Thymus (tissue), 11 donors: ENCODE data around the gene GRIK4. TPM values are rescaled to one million over a fixed set of nuclear protein-coding genes. Genes with fewer than 3 reads are reported as not detected.

Experiments
- DNase-seq, 9 donors: peaks; one replicate each; pipeline ENCODE4 v3.0.0-alpha.2; 2013; ENCODE audit warnings: low spot score in 9 of 9, low read depth in 6 of 9, missing footprints in 1 of 9
- H3K27ac ChIP-seq, 2 donors: one replicate each; pipeline ENCODE4 v1.5.1; 2013; ENCODE audit warnings: control low read depth in 1 of 2, low read depth in 1 of 2, low read length in 1 of 2, mild to moderate bottlenecking in 1 of 2, moderate library complexity in 1 of 2
- H3K27me3 ChIP-seq, 2 donors: one replicate each; pipeline ENCODE4 v1.5.1; 2013; ENCODE audit warnings: low read length in 1 of 2; ENCODE audit not compliant: control insufficient read depth in 2 of 2, insufficient read depth in 1 of 2
- H3K36me3 ChIP-seq, 2 donors: one replicate each; pipeline ENCODE4 v1.5.1; 2013; ENCODE audit warnings: low read length in 1 of 2, mild to moderate bottlenecking in 1 of 2, moderate library complexity in 1 of 2; ENCODE audit not compliant: control insufficient read depth in 2 of 2, insufficient read depth in 2 of 2
- H3K4me1 ChIP-seq, 2 donors: one replicate each; pipeline ENCODE4 v1.5.1; 2013; ENCODE audit warnings: low read length in 2 of 2; ENCODE audit not compliant: control insufficient read depth in 2 of 2, insufficient read depth in 2 of 2
- H3K4me3 ChIP-seq, 2 donors: one replicate each; pipeline ENCODE4 v1.5.1; 2013; ENCODE audit warnings: low read length in 2 of 2, control low read depth in 1 of 2, mild to moderate bottlenecking in 1 of 2
- H3K9me3 ChIP-seq, 2 donors: one replicate each; pipeline ENCODE4 v1.5.1; 2013; ENCODE audit warnings: low read length in 1 of 2, mild to moderate bottlenecking in 1 of 2; ENCODE audit not compliant: control insufficient read depth in 2 of 2, insufficient read depth in 1 of 2
- WGBS: extraction: QIAGEN DNeasy Blood & Tissue Kit; methylation state at CpG from one replicate; pipeline ENCODE4 v1.1.7; 2013; 5-methylcytosine and 5-hydroxymethylcytosine counted together
- polyA plus RNA-seq: library from polyadenylated mRNA; stranded (reverse); fragments of 200-250 nt; gene quantifications from one replicate; pipeline ENCODE4 v1.2.3, GENCODE V29; 2013
- total RNA-seq: library from RNA; stranded (reverse); fragments of 120-200 nt; gene quantifications from one replicate; pipeline ENCODE4 v1.2.4, GENCODE V29; 2013
- donor health status: healthy.

GRIK4 gene
- total and polyA plus RNA-seq, 2 donors: 0.11 to 0.19 TPM

DNA sequence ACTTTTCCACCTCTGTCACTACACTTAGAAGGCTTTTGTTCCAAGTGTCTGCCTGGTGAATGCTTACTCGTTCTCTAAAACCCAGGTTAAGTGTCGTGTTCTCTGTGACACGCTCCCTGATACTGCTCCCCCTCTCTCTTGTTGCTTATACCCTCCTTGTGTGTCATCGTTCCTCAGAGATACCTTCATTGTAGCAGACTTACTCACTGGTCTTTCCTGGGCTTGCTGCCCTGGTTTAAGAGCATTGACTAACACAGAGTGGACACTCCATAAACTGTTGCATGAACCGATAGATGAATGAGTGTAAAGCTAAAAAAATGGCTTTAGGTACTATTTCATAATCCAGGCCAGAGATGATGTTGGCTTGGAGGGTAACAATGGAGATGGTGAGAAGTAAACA lies 171.3 kb downstream of the GRIK4 start:
- Histone ChIP-seq H3K9me3 (no peaks in the 10 kb centered on the region), H3K27me3 (peaks cover 0 to 2% of the 10 kb centered on the region in 2 donors), H3K4me1 (no peaks in the 10 kb centered on the region), H3K4me3 (no peak overlapping the region), H3K27ac (no peak overlapping the region), H3K36me3 (no peaks in the 10 kb centered on the region)
- WGBS: 93% methylated on average over 5 of the region's 5 CpGs
- DNase-seq: no peak

- WGBS: 85% methylated on average over 7 of the region's 7 CpGs
- Histone ChIP-seq H3K4me3 (no peak overlapping the region), H3K4me1 (no peaks in the 10 kb centered on the region), H3K36me3 (no peaks in the 10 kb centered on the region), H3K27me3 (peaks cover 0 to 2% of the 10 kb centered on the region in 2 donors), H3K9me3 (no peaks in the 10 kb centered on the region), H3K27ac (no peak overlapping the region)
- DNase-seq: no peak
Observed at GRCh38 chr11:120686516-120686915, 175.0 kb downstream of the GRIK4 start.

- WGBS: 48% methylated on average over 1 of the region's 1 CpG
- no peaks in the 10 kb centered on the region for H3K27me3 ChIP-seq
Observed at GRCh38 chr11:120688163-120688562, 176.6 kb downstream of the GRIK4 start.

DNA sequence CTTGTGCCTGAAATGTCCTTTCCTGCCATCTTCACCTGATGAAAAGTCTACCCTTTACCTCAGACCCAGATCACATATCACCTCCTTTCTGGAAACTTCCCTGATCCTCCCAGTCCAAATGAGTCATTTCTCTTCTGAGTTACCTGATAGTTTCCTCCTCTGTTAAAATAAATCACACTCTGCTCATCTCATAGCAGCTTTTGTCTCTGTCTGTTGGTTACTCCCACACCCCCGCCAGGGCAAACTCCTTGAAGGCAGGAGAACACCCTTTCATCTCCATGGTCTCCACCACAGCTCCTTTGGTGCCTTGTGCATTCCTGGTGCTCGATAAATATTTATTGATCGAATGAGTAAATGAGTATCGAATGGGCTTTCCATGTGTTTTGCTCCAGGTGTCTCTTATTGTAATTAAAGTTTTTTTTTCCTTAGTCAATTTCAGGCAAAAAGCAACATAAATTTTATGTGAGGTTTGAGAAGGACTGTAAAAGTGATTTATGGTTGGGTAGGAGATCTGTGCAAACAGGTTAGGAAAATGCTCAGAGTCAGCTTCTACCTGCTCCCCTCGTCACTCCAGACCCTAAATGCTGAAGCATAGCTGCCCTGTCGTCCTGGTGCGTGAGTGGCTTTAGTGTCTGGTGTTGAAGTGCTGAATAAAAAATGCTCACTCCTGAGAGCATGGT lies 178.2 kb downstream of the GRIK4 start:
- no peaks in the 10 kb centered on the region for H3K27me3 ChIP-seq
- H3K27ac ChIP-seq: no peak overlapping the region
- no peaks in the 10 kb centered on the region for H3K4me1 ChIP-seq
- H3K36me3 ChIP-seq: no peaks in the 10 kb centered on the region
- H3K9me3 ChIP-seq: no peaks in the 10 kb centered on the region
- no peak for DNase-seq
- no peak overlapping the region for H3K4me3 ChIP-seq
- WGBS: 90% methylated on average over 7 of the region's 7 CpGs

More at GRCh38 chr11:120688163-120688562, 176.6 kb downstream of the GRIK4 start:
- Histone ChIP-seq H3K9me3 (no peaks in the 10 kb centered on the region), H3K4me3 (no peak overlapping the region), H3K4me1 (no peaks in the 10 kb centered on the region), H3K36me3 (no peaks in the 10 kb centered on the region), H3K27ac (no peak overlapping the region)
- DNase-seq: no peak

DNA sequence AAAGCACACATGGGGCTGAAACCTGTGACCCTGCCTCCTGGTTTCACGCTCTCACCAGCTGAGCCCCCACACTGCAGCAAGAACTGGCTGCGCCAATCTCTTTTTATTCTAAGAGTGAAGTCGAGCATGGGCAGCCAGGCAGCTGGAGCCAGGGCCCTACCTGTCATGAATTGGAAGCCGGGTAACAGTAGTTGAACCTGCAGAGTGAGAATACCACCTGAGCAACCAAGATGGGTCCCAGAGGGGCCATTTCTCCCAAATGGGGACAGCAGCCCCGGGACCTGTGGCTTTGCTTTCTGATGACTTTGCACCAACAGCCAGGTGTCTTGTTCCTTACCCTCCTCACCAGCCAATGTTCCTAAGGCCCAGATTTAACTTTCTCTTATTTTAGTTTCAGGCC lies 178.9 kb downstream of the GRIK4 start:
- no peaks in the 10 kb centered on the region for H3K9me3 ChIP-seq
- WGBS: 91% methylated on average over 5 of the region's 5 CpGs
- no peaks in the 10 kb centered on the region for H3K36me3 ChIP-seq
- no peak overlapping the region for H3K27ac ChIP-seq
- H3K4me3 ChIP-seq: no peak overlapping the region
- no peak for DNase-seq
- H3K27me3 ChIP-seq: no peaks in the 10 kb centered on the region
- no peaks in the 10 kb centered on the region for H3K4me1 ChIP-seq

DNA sequence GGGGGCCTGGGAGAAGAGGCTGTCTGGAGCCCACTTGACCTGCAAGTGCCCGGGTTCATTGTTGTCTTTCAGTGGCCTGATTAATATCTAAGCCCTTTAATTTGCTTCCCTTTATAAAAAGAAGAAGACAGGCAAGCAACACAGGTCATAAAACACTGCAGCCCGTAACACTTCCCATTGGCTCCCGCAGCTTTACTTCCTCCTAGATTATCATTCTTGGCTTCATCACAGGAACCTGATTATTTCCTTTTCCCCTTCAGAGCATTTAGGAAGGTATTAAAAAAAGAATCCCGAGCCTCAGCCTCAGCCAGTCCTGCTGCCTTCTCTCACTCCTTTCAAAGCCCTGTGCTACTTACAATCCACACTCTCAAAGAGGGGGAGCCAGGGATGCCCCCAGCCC lies 183.2 kb downstream of the GRIK4 start:
- H3K36me3 ChIP-seq: no peaks in the 10 kb centered on the region
- no peaks in the 10 kb centered on the region for H3K9me3 ChIP-seq
- WGBS: 11% methylated on average over 4 of the region's 4 CpGs
- no peak overlapping the region for H3K4me3 ChIP-seq
- DNase-seq: no peak
- no peaks in the 10 kb centered on the region for H3K4me1 ChIP-seq
- no peak overlapping the region for H3K27ac ChIP-seq
- no peaks in the 10 kb centered on the region for H3K27me3 ChIP-seq

DNA sequence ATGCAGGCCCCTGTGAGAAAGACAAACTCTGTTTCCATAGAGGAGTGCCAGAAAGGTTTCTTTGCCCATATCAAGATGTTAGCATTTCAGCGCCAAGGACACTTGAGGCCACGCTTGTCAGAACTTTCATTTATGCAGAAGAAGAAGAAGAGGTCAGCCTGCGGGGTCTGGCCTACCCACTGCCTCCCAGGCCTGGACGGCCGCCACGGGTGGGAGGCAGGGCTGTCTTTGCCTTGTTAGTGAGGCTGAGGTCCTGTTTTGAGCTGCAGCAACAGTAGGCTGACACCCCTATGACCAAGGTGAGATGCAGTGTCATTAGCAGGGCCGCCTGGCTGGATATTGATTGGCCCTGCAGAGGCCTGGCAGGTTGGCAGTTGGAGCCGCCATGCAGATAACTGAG lies 183.9 kb downstream of the GRIK4 start:
- WGBS: 97% methylated on average over 8 of the region's 8 CpGs
- Histone ChIP-seq H3K36me3 (no peaks in the 10 kb centered on the region), H3K27ac (no peak overlapping the region), H3K27me3 (no peaks in the 10 kb centered on the region), H3K4me1 (no peaks in the 10 kb centered on the region), H3K4me3 (no peak overlapping the region), H3K9me3 (no peaks in the 10 kb centered on the region)
- DNase-seq: no peak

- 96% methylated on average over 5 of the region's 5 CpGs for WGBS
- no peak for DNase-seq
- Histone ChIP-seq H3K27me3 (no peaks in the 10 kb centered on the region), H3K27ac (no peak overlapping the region), H3K9me3 (no peaks in the 10 kb centered on the region), H3K36me3 (no peaks in the 10 kb centered on the region), H3K4me3 (no peak overlapping the region), H3K4me1 (no peaks in the 10 kb centered on the region)
Observed at GRCh38 chr11:120695939-120696338, 184.4 kb downstream of the GRIK4 start.

GRCh38 chr11:120696597-120697218 lies 185.2 kb downstream of the GRIK4 start:
- Histone ChIP-seq H3K27ac (no peak overlapping the region), H3K9me3 (no peaks in the 10 kb centered on the region), H3K36me3 (no peaks in the 10 kb centered on the region), H3K4me3 (no peak overlapping the region), H3K27me3 (no peaks in the 10 kb centered on the region), H3K4me1 (no peaks in the 10 kb centered on the region)
- 83% methylated on average over 11 of the region's 11 CpGs for WGBS
- no peak for DNase-seq
